GM19372 (cell line): Measurements from ENCODE around the gene NRBP1.

Experiments
- ATAC-seq: cut with Tn5 transposase; IDR thresholded peaks from one replicate; pipeline ENCODE4 v1.9.1; 2021; ENCODE audit warnings: mild to moderate bottlenecking, low read depth, moderate library complexity; ENCODE audit not compliant: unreplicated experiment

The NRBP1 gene

GRCh38 chr2:27428213-27428977 lies at the start of gene NRBP1:
TSS of gene NRBP1 (plus strand) at chr2:27428631. CDS start at chr2:27433274, 4,643 bp downstream.
- peak; percentile 88 for ATAC-seq

GRCh38 chr2:27378809-27379290 lies 49.6 kb upstream of the NRBP1 start:
- no peak for ATAC-seq

GRCh38 chr2:27379383-27379835 lies 49.0 kb upstream of the NRBP1 start:
- no peak for ATAC-seq

GRCh38 chr2:27379836-27380625 lies 48.4 kb upstream of the NRBP1 start:
- peak; percentile 41 for ATAC-seq

GRCh38 chr2:27380626-27381545 lies 47.5 kb upstream of the NRBP1 start, which contains the start of gene ZNF513:
TSS of gene ZNF513 (minus strand) at chr2:27380734. CDS start at chr2:27380526, 208 bp downstream.
- ATAC-seq: peak; percentile 96

GRCh38 chr2:27381577-27382181 lies 46.8 kb upstream of the NRBP1 start:
- ATAC-seq: no peak

- no peak for ATAC-seq
Measured at GRCh38 chr2:27390822-27391679, 37.4 kb upstream of the NRBP1 start.

- no peak for ATAC-seq
Measured at GRCh38 chr2:27393225-27393624, 35.2 kb upstream of the NRBP1 start.

- ATAC-seq: no peak
Measured at GRCh38 chr2:27398962-27399361, 29.5 kb upstream of the NRBP1 start.

GRCh38 chr2:27400348-27401135 lies 27.9 kb upstream of the NRBP1 start:
- ATAC-seq: no peak

GRCh38 chr2:27407798-27408491 lies 20.5 kb upstream of the NRBP1 start:
- no peak for ATAC-seq

GRCh38 chr2:27408601-27409320 lies 19.7 kb upstream of the NRBP1 start:
- ATAC-seq: peak; percentile 3

- ATAC-seq: peak; percentile 94
Measured at GRCh38 chr2:27409321-27410073, 18.9 kb upstream of the NRBP1 start, which contains the start of gene PPM1G. TSS of gene PPM1G (minus strand) at chr2:27409591. CDS start at chr2:27409422, 169 bp downstream.

GRCh38 chr2:27412419-27413152 lies 15.8 kb upstream of the NRBP1 start:
- ATAC-seq: no peak

- ATAC-seq: no peak
Measured at GRCh38 chr2:27416151-27416550, 12.3 kb upstream of the NRBP1 start.
